BLaER1 (cell line): ENCODE results near the gene BAIAP3.

ENCODE experiments used
- H3K27ac ChIP-seq: shearing (Covaris generic); formaldehyde crosslinking; 2 replicates; pipeline ENCODE4 v1.8.1; 2022
- H3K27me3 ChIP-seq: shearing (Covaris generic); formaldehyde crosslinking; 2 replicates; pipeline ENCODE4 v1.8.1; 2022
- H3K36me3 ChIP-seq: shearing (Covaris generic); formaldehyde crosslinking; 2 replicates; pipeline ENCODE4 v1.8.1; 2022
- H3K4me1 ChIP-seq: shearing (Covaris generic); formaldehyde crosslinking; 2 replicates; pipeline ENCODE4 v1.8.1; 2022
- H3K4me2 ChIP-seq: shearing (Covaris generic); formaldehyde crosslinking; 2 replicates; pipeline ENCODE4 v1.8.1; 2022
- H3K4me3 ChIP-seq: shearing (Covaris generic); formaldehyde crosslinking; 2 replicates; pipeline ENCODE4 v1.8.1; 2022
- H3K9ac ChIP-seq: shearing (Covaris generic); formaldehyde crosslinking; 2 replicates; pipeline ENCODE4 v1.8.1; 2022
- H3K9me3 ChIP-seq: shearing (Covaris generic); formaldehyde crosslinking; 2 replicates; pipeline ENCODE4 v1.8.1; 2022
- H4K20me1 ChIP-seq: shearing (Covaris generic); formaldehyde crosslinking; 2 replicates; pipeline ENCODE4 v1.8.1; 2022
- Cebpa-rat ChIP-seq: shearing (Covaris generic); IDR thresholded peaks from 2 replicates; pipeline ENCODE4 v1.8.1; 2022

Gene BAIAP3, protein sequence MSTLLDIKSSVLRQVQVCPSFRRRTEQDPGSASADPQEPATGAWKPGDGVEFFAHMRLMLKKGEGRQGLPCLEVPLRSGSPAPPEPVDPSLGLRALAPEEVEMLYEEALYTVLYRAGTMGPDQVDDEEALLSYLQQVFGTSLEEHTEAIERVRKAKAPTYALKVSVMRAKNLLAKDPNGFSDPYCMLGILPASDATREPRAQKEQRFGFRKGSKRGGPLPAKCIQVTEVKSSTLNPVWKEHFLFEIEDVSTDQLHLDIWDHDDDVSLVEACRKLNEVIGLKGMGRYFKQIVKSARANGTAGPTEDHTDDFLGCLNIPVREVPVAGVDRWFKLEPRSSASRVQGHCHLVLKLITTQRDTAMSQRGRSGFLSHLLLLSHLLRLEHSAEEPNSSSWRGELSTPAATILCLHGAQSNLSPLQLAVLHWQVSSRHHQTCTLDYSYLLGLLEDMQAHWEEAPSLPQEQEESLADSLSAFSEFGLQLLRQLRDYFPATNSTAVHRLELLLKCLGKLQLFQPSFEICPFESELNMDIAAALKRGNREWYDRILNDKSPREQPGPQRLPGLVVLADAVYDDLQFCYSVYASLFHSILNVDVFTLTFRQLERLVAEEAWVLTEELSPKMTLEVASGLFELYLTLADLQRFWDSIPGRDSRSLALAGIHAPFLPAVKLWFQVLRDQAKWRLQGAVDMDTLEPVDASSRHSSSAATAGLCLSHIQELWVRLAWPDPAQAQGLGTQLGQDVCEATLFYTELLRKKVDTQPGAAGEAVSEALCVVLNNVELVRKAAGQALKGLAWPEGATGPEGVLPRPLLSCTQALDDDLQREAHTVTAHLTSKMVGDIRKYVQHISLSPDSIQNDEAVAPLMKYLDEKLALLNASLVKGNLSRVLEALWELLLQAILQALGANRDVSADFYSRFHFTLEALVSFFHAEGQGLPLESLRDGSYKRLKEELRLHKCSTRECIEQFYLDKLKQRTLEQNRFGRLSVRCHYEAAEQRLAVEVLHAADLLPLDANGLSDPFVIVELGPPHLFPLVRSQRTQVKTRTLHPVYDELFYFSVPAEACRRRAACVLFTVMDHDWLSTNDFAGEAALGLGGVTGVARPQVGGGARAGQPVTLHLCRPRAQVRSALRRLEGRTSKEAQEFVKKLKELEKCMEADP

GRCh38 chr16:1333149-1333812, at the start of gene BAIAP3:
Gene BAIAP3, plus strand, starts transcription at chr16:1333645. Its CDS starts 4,905 bp downstream, at chr16:1338550.
- H3K27ac ChIP-seq = no peak within 1 kb of the TSS
- peaks cover 66% of the 10 kb centered on the region for H4K20me1 ChIP-seq
- peak within 1 kb of the TSS; percentile 85 for H3K4me2 ChIP-seq
- peaks cover 63% of the 10 kb centered on the region for H3K4me1 ChIP-seq
- H3K9me3 ChIP-seq = peaks cover 8% of the 10 kb centered on the region
- H3K36me3 ChIP-seq = no peaks in the 10 kb centered on the region
- H3K9ac ChIP-seq = no peak within 1 kb of the TSS
- peaks cover 81% of the 10 kb centered on the region for H3K27me3 ChIP-seq
- no peak for TF ChIP-seq Cebpa-rat
- peak within 1 kb of the TSS; percentile 44 for H3K4me3 ChIP-seq

DNA sequence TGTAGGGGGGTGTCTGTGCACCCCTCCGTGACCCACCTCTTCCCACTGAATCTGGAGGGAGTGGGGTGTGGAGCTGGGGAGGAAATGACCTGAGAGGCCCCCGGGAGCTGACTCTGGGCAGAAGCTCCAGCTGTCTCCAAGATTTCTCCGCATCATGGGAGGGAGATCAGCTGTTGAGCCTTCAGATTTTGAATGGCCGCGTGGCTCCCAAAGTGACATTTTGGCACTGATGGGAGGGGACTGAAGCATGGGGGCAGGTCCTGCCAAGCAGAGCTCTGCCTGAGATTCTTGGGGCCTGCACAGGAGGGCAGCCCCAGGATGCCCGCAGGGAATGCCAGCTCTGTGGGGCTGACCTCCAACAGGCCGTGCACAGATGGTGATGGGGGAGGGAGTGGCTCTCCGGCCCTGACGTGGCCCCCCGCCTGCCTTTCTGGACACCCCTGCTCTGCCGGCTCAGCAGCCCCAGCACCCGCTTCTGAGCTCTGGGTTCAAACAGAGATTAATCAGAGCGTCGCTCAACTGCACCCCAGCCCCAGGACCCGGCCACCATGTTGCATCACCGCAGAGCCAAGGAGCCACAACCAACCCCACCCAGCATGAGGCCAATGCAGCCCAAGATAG, 49.3 kb upstream of the BAIAP3 start:
- Histone ChIP-seq H4K20me1 (no peaks in the 10 kb centered on the region), H3K27me3 (peaks cover 57% of the 10 kb centered on the region), H3K27ac (no peak overlapping the region), H3K4me3 (no peak overlapping the region; the same call in 1 of the 2 replicates), H3K4me2 (peak overlapping the region; percentile 77), H3K9ac (no peak overlapping the region), H3K9me3 (no peaks in the 10 kb centered on the region), H3K4me1 (peaks cover 61% of the 10 kb centered on the region), H3K36me3 (no peaks in the 10 kb centered on the region)
- no peak for TF ChIP-seq Cebpa-rat

DNA sequence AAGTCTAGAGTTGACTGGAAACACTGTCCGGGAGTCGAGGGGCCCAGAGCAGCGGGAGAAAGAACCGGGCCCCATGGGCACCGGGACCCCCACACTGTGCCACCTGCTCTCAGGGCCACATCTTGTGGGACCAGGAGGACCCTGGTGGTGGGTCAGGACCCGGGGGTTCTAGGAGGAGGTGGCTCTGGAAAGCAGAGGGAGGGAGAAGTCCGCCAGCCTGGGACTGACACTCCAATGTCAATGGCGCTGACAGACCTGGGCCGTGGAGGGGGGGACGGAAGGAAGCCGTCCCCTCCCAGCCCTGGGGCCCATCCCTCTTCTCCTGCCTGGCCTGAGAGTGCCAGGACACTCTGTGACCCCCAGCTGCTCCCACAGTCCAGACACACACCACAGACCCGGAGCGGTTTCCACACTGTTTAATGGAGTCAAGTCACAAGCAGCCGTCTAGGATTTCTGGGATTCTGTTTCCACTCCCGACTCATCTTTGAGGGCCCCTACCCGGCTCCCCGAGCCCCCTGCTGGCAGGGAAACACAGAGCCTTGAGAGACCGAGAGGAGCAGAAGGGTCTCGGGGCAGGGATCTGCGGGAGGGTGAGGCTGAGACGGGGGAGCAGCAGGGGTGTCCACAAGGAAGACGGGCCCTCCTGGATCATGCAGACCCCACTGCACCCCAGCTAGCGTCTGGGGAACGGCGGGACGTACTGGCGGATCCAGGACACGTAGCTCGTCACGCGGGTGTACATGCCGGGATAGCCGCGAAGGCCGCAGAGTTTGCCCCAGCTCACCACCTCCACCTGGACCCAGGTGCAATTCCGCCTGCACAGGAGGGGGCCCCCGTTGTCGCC, 47.6 kb upstream of the BAIAP3 start:
- Histone ChIP-seq H3K4me2 (no peak overlapping the region), H3K27ac (no peak overlapping the region), H3K4me1 (peaks cover 61% of the 10 kb centered on the region), H3K9ac (no peak overlapping the region), H4K20me1 (no peaks in the 10 kb centered on the region), H3K4me3 (no peak overlapping the region), H3K36me3 (no peaks in the 10 kb centered on the region), H3K9me3 (no peaks in the 10 kb centered on the region), H3K27me3 (peaks cover 58% of the 10 kb centered on the region)
- no peak for TF ChIP-seq Cebpa-rat

GRCh38 chr16:1286513-1287094, 46.8 kb upstream of the BAIAP3 start:
- Histone ChIP-seq H3K27me3 (peaks cover 52% of the 10 kb centered on the region), H3K4me1 (peaks cover 61% of the 10 kb centered on the region), H3K9ac (no peak overlapping the region), H3K36me3 (no peaks in the 10 kb centered on the region), H3K4me2 (no peak overlapping the region), H3K4me3 (no peak overlapping the region), H3K9me3 (no peaks in the 10 kb centered on the region), H4K20me1 (no peaks in the 10 kb centered on the region), H3K27ac (no peak overlapping the region)
- no peak for TF ChIP-seq Cebpa-rat

DNA sequence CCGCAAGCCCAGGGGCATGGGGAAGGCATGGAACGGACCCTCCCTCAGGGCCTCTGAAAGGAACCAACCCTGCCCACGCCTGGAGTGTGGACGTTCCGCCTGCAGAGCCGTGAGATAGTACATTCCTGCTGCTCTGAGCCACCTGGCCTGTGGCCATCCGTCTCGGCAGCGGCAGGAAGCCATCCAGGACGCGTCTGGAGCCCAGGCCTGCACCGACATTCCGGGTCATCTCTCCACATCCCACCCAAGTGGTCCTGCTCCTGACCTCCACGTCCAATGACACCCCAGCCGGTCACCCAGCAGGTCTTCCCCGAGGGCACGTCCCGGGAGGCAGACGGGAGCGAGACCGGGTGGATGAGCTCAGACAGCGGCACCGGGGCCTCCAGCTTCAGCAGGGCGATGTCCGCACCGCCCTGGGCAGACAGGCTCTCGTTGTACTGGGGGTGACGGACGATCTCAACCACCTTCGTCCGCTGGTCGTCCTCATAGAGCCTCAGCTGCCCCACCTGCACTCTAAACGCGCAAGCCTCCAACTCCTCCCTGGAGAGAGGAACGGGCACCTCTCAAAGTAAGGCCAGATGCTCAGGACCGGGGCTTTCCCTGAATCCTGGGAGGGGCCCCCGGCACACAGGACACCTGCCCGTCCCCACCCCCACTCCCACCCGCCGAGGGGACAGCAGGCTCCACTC, 45.3 kb upstream of the BAIAP3 start:
- Histone ChIP-seq H3K9me3 (no peaks in the 10 kb centered on the region), H3K36me3 (no peaks in the 10 kb centered on the region), H3K4me1 (peaks cover 54% of the 10 kb centered on the region), H3K4me2 (no peak overlapping the region), H3K4me3 (no peak overlapping the region), H3K27ac (no peak overlapping the region), H4K20me1 (no peaks in the 10 kb centered on the region), H3K27me3 (peaks cover 37% of the 10 kb centered on the region), H3K9ac (no peak overlapping the region)
- no peak for TF ChIP-seq Cebpa-rat

GRCh38 chr16:1288813-1289476, 44.5 kb upstream of the BAIAP3 start:
- no peak overlapping the region for H3K9ac ChIP-seq
- TF ChIP-seq Cebpa-rat = no peak
- H3K4me3 ChIP-seq = no peak overlapping the region
- no peaks in the 10 kb centered on the region for H3K9me3 ChIP-seq
- peaks cover 29% of the 10 kb centered on the region for H3K27me3 ChIP-seq
- peak overlapping the region; percentile 96 for H3K4me2 ChIP-seq
- H3K27ac ChIP-seq = no peak overlapping the region
- H3K36me3 ChIP-seq = no peaks in the 10 kb centered on the region
- peaks cover 54% of the 10 kb centered on the region for H3K4me1 ChIP-seq
- H4K20me1 ChIP-seq = no peaks in the 10 kb centered on the region

GRCh38 chr16:1289477-1289866, 44.0 kb upstream of the BAIAP3 start:
- Histone ChIP-seq H3K27me3 (peaks cover 23% of the 10 kb centered on the region; the same call in 1 of the 2 replicates), H3K9me3 (no peaks in the 10 kb centered on the region), H3K9ac (peak overlapping the region; percentile 3; the same call in 1 of the 2 replicates), H3K36me3 (no peaks in the 10 kb centered on the region), H3K27ac (0 out of 2 replicates have a peak overlapping the region, but pooled peaks have one; percentile 35), H3K4me3 (peak overlapping the region; percentile 18; the same call in 1 of the 2 replicates), H3K4me1 (peaks cover 54% of the 10 kb centered on the region), H4K20me1 (no peaks in the 10 kb centered on the region), H3K4me2 (peak overlapping the region; percentile 96)
- TF ChIP-seq Cebpa-rat = no peak
